Measurements from ENCODE around the gene AKIRIN2.

The AKIRIN2 gene

GRCh38 chr6:87701676-87702588, at the start of gene AKIRIN2:
TSS of gene AKIRIN2 (minus strand) at chr6:87702233. CDS start at chr6:87701684, 549 bp downstream.
- peak; percentile 89 to 94 for DNase-seq (ENCODE audit: low read depth in 2 of 2)

GRCh38 chr6:87747646-87748045, 45.6 kb upstream of the AKIRIN2 start:
- no peak for DNase-seq (ENCODE audit: low read depth in 2 of 2)

GRCh38 chr6:87745966-87746721, 44.1 kb upstream of the AKIRIN2 start:
- no peak for DNase-seq (ENCODE audit: low read depth in 2 of 2)

GRCh38 chr6:87743454-87743853, 41.4 kb upstream of the AKIRIN2 start:
- DNase-seq (ENCODE audit: low read depth in 2 of 2) = no peak

- DNase-seq (ENCODE audit: low read depth in 2 of 2) = peak in 1 of 2 donors; percentile 10
These were observed 40.1 kb upstream of the AKIRIN2 start for GRCh38 chr6:87742106-87742505.

GRCh38 chr6:87741001-87741650, 39.1 kb upstream of the AKIRIN2 start:
- no peak for DNase-seq (ENCODE audit: low read depth in 2 of 2)

- DNase-seq (ENCODE audit: low read depth in 2 of 2) = no peak
These were observed 36.7 kb upstream of the AKIRIN2 start for GRCh38 chr6:87738744-87739143.

- DNase-seq (ENCODE audit: low read depth in 2 of 2) = no peak
These were observed 36.0 kb upstream of the AKIRIN2 start for GRCh38 chr6:87738000-87738399.

GRCh38 chr6:87736809-87737540, 34.9 kb upstream of the AKIRIN2 start:
- no peak for DNase-seq (ENCODE audit: low read depth in 2 of 2)

- DNase-seq (ENCODE audit: low read depth in 2 of 2) = peak in 1 of 2 donors; percentile 16
These were observed 30.0 kb upstream of the AKIRIN2 start for GRCh38 chr6:87731818-87732661.

GRCh38 chr6:87731080-87731479, 29.0 kb upstream of the AKIRIN2 start:
- no peak for DNase-seq (ENCODE audit: low read depth in 2 of 2)

- no peak for DNase-seq (ENCODE audit: low read depth in 2 of 2)
These were observed 28.1 kb upstream of the AKIRIN2 start for GRCh38 chr6:87729965-87730719.

- DNase-seq (ENCODE audit: low read depth in 2 of 2) = no peak
These were observed 26.7 kb upstream of the AKIRIN2 start for GRCh38 chr6:87728706-87729105.

GRCh38 chr6:87724983-87725811, 23.2 kb upstream of the AKIRIN2 start:
- DNase-seq (ENCODE audit: low read depth in 2 of 2) = no peak

GRCh38 chr6:87723170-87724078, 21.4 kb upstream of the AKIRIN2 start:
- DNase-seq (ENCODE audit: low read depth in 2 of 2) = no peak

GRCh38 chr6:87722540-87723169, 20.6 kb upstream of the AKIRIN2 start:
- DNase-seq (ENCODE audit: low read depth in 2 of 2) = no peak

GRCh38 chr6:87721311-87721710, 19.3 kb upstream of the AKIRIN2 start:
- DNase-seq (ENCODE audit: low read depth in 2 of 2) = no peak
